ENCODE measurements around the gene DMKN.

GRCh38 chr19:35495107-35496064 is 18.1 kb downstream of the DMKN start:
- TF ChIP-seq GATA2 (IDR thresholded peaks at IDR 0.05; ENCODE audit: low read depth, low read length) (no peak), GATA3 (IDR thresholded peaks at IDR 0.05; ENCODE audit: low read depth, low read length) (no peak)
